IMR-90 (cell line): ENCODE data around the gene RRP7A.

Experiments used
- CHD1 ChIP-seq: IDR thresholded peaks from 2 replicates; pipeline ENCODE4 v1.6.1; 2012; ENCODE audit warnings: low read depth, low read length, improper control_type of control experiment
- CTCF ChIP-seq: conservative IDR thresholded peaks from 2 replicates; pipeline ENCODE4 v1.5.1; 2012; ENCODE audit warnings: mild to moderate bottlenecking, low read depth, low read length, improper control_type of control experiment
- ELK1 ChIP-seq: fragments of 150-350 bp; IDR thresholded peaks from 2 replicates; pipeline ENCODE4 v1.6.1; 2016; ENCODE audit warnings: low read depth, mild to moderate bottlenecking, low read length, moderate library complexity, borderline replicate concordance
- FOS ChIP-seq: fragments of 150-350 bp; IDR thresholded peaks from 2 replicates; pipeline ENCODE4 v1.6.1; 2016; ENCODE audit warnings: low read depth, low read length
- MAFK ChIP-seq: IDR thresholded peaks from 2 replicates; pipeline ENCODE4 v1.6.1; 2012; ENCODE audit warnings: low read depth, low read length, improper control_type of control experiment
- MAZ ChIP-seq: IDR thresholded peaks from 2 replicates; pipeline ENCODE4 v1.6.1; 2012; ENCODE audit warnings: low read depth, mild to moderate bottlenecking, low read length, improper control_type of control experiment, moderate library complexity, borderline replicate concordance
- POLR2A ChIP-seq: IDR thresholded peaks from 2 replicates; pipeline ENCODE4 v1.6.1; 2012; ENCODE audit warnings: mild to moderate bottlenecking, low read depth, low read length
- USF2 ChIP-seq: fragments of 150-350 bp; IDR thresholded peaks from 2 replicates; pipeline ENCODE4 v1.6.1; 2017; ENCODE audit warnings: mild to moderate bottlenecking, antibody characterized with exemption, low read length, low read depth

- TF ChIP-seq POLR2A (no peak), CTCF (no peak), MAZ (no peak), CHD1 (no peak), MAFK (no peak), ELK1 (no peak), FOS (no peak), USF2 (no peak)
Measured at GRCh38 chr22:42511401-42511891, 8.2 kb downstream of the RRP7A start.
